Esophagus muscularis mucosa (tissue), 4 donors: ENCODE data around the gene VPS35.

Experiments
- CTCF ChIP-seq, 3 experiments: fragments of 200-600 bp in 2 of 3; fragments of 450-650 bp in 1 of 3; sonication (generic) in 2 of 3; IDR thresholded peaks; one replicate each; pipeline ENCODE4 v1.5.1; 2017 to 2019; ENCODE audit warnings: antibody characterized with exemption in 3 of 3, mild to moderate bottlenecking in 2 of 3, moderate library complexity in 1 of 3
- EP300 ChIP-seq: sonication (generic); formaldehyde crosslinking; IDR thresholded peaks from one replicate; pipeline ENCODE4 v1.6.1; 2017; ENCODE audit warnings: antibody characterized with exemption
- POLR2A ChIP-seq: fragments of 450-650 bp; IDR thresholded peaks from one replicate; pipeline ENCODE4 v1.6.1; 2017; ENCODE audit warnings: antibody characterized with exemption, moderate library complexity, mild to moderate bottlenecking, low read depth

- TF ChIP-seq CTCF (IDR thresholded peaks at IDR 0.05): peak in 1 of 3 experiments; percentile 21
- TF ChIP-seq EP300: no peak
- TF ChIP-seq POLR2A: no peak
Observed at GRCh38 chr16:46629331-46630219, 59.4 kb downstream of the VPS35 start.
